GM21717 (cell line): ENCODE measurements around the gene DOCK11.
"Not testable (repeated sequence)": the region's sequence is repeated elsewhere in the genome, so short reads cannot be mapped to it uniquely, and the experiment has no call there.

Source experiments
- ATAC-seq: cut with Tn5 transposase; IDR thresholded peaks from one replicate; pipeline ENCODE4 v1.9.1; 2021; ENCODE audit warnings: mild to moderate bottlenecking, moderate library complexity; ENCODE audit not compliant: unreplicated experiment

Gene DOCK11

DNA sequence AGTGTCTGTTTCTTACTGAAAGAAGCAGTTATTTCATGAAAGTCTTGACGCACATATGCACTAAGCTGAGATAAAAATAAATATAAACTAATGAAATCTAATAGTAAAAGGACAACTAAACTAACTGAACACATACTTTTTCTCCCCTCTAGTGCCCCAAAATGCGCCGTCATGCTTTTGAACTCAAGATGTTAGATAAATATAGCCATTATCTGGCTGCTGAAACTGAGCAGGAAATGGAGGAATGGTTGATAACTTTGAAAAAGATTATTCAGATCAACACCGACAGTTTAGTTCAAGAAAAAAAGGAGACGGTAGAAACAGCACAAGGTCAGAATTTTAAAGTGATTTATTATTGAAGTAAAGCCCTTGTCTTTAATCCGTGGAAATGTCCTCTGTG lies 70.2 kb downstream of the DOCK11 start:
- no peak for ATAC-seq

DNA sequence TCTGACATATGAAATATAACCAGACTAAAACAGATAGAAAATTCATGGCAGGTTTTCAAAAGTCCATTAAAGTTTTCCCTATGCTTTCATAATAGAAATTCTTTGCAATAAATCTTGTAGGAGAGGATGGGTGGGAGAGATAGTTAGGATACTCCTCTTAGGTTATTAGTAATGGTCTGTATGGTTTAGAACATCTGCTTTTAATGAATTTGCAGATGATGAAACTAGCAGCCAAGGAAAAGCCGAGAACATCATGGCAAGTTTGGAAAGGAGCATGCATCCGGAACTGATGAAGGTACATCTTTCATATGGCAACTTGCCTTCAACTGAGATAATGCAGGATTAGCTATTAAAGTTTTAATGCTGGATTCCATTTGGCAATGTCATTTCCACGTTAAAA lies 70.7 kb downstream of the DOCK11 start:
- no peak for ATAC-seq

DNA sequence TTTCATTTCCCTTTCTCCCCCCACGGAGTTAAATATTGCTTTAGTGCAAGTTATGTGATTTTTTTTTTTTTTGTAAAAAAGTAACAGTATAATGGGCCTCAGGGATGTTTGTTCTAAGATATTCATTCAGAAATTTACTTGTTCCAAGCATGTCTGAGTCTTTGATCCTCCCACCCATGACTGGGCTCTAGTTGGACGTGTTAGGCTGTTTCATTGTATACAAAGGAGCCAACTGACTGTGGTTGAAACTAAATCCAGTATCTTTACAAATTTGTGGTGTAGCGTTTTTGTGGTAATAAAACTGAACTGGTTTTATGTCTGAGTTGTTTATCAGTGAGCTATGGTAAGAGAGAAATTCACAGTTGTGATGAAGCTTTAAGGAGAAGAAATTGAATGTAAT lies 74.1 kb downstream of the DOCK11 start:
- no peak for ATAC-seq

DNA sequence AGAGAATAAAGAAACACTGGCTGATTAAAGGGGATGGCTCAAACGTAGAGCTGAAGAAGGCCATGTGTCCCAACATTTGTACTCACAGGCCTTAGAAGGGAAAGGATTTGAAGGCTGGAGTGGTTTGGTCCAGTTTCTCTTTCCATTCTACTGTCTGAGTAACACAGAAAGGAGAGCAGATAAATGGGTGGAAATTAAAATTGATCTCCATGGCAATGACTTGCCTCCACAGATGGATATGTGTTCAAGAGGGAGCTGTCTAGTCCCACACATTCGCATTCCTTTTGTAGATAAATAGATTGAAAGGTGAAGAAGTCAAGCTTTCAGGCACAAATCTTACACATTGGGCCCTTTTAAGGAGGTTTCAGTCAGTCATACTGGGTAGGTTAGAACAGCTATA lies 74.6 kb downstream of the DOCK11 start:
- no peak for ATAC-seq

DNA sequence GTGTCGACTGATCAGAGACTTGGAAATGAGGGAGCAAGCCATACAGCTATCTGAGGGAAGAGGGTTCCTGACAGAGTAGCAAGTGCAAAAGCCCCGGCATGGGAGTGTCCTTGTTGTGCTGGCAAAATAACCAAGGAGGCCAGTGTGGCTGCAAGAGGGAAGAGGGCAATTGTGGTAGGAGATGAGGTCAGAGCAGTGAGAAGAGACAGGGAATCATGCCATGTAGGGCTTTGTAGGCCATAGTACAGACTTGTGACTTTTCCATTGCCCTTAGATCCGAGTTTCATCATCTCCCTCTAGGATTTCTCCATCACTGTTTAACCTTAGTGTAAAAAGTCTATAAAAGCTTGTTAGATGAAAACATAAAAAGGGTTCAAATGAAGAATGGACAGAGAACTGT lies 76.2 kb downstream of the DOCK11 start:
- no peak for ATAC-seq

DNA sequence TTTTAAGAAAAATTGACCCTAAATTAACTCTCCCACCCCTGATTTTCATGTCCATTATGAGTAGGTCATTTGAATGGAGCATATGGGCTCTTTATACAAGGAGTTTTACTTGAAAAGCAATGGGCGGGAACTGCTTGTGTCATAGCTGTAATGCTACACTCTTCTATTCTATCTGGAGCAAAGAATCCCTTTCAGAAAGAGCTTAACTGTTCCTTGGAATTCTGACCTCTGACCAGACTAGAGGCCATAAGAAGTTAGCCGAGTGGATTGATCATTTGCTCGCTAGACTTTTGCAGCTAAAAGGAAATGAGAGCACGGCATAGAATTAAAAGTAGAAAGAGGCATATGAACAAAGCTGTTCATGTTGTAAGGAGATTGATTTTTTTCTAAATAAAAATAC lies 79.1 kb downstream of the DOCK11 start:
- ATAC-seq = no peak

DNA sequence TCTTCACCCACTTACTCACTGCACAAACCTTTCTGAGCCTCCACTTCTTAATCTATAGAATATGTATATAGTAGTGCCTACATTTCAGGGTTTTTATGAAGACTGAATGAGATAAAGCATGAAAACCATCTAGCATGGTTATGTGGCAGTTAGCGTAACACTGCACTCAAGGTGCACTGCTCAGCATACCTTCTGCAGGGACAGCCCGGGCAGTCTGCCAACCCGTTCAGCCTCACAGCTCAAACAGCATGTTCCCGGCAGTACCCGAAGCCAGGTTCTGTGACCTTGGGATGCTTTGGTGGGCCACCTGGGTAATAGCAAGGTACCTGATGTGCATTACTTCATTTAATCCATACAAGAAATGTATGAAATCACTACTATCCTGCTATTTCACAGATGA lies 81.4 kb downstream of the DOCK11 start:
- ATAC-seq = no peak

DNA sequence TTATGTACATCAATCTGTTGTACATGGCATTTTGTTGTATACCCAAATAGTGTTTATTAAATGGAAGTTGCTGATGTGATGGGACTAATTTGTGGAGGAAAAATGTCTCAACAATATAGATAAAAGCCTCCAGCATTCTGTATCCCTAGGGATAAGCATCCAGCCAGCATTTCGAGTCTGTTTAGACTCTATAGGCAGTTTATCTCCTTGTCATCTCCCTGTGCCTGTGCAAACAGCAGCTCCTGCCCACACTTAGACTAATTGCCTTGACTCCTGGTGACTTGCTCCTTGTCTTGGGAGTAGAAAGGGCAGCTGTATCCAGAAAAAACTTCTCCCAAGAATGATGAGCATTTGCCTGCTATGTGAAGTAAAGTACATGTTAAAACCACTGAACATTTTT lies 83.8 kb downstream of the DOCK11 start:
- no peak for ATAC-seq

DNA sequence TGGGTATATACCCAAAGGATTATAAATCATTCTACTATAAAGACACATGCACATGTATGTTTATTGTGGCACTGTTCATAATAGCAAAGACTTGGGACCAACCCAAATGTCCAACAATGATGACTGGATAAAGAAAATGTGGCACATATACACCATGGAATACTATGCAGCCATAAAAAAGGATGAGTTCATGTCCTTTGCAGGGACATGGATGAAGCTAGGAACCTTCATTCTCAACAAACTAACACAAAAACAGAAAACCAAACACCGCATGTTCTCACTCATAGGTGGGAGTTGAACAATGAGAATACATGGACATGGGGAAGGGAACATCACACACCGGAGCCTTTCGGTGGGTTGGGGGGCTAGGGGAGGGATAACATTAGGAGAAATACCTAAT lies 87.3 kb downstream of the DOCK11 start:
- ATAC-seq = not testable (repeated sequence)

DNA sequence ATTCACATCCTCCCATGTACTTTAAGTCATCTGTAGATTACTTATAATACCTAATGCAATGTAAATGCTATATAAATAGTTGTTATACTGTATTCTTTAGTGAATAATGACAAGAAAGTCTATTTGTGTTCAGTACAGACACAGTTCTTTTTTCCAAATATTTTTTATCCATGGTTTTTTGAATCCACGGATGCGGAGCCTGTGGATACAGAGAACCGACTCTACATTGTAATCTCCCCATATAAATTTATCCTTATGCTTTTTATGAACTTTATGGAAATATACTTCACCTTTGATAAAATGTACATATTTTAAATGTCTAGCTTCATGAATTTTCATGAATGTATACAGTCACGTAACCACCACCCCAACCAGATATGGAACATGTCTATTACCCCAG lies 88.2 kb downstream of the DOCK11 start:
- ATAC-seq = no peak

DNA sequence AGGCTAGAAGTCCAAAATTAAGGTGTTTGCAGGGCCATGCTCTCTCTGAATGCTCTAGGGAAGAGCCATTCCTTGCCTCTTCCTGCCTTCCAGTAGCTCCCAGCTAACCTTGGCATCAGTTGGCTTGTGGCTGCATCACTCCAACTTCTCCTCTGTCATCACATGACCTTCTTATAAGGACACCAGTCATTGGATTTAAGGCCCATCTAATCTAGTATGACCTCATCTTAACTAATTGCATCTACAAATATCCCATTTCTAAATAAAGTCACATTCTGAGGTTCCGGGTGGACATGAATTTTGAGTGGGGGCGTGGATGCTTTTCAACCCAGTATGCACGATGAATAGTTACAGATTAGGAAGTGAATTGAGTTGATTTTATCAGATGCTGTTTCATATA lies 89.7 kb downstream of the DOCK11 start:
- ATAC-seq = no peak

DNA sequence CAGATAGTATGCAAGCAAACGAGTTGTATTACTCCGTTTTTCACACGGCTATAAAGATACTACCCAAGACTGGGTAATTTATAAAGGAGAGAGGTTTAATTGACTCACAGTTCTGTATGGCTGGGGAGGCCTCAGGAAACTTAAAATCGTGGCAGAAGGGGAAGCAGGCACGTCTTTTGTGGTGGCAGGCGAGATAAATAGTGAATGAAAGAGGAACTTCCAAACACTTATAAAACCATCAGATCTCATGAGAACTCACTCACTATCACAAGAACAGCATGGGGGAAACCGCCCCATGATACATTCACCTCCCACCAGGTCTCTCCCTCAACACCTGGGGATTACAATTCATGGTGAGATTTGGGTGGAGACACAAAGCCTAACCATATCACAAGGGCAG lies 90.6 kb downstream of the DOCK11 start:
- not testable (repeated sequence) for ATAC-seq

DNA sequence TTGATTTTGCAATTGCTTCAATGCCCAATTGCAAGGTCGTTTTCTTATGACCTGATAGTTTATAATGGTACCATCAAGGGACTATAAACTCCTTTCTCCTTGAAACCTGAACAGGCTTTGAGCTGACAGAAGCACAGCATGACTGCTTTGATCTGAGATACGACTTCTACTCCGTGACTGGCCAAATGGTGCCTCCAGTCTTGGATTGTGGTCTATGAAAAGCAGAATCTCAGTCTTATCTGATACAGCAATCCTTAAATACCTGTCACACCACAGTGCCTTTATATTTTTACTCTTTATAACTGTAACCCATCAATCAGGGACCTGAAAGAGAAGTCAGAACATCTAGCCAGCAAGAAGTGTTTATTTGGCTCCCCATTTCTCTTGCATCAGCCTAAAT lies 93.1 kb downstream of the DOCK11 start:
- ATAC-seq = no peak

DNA sequence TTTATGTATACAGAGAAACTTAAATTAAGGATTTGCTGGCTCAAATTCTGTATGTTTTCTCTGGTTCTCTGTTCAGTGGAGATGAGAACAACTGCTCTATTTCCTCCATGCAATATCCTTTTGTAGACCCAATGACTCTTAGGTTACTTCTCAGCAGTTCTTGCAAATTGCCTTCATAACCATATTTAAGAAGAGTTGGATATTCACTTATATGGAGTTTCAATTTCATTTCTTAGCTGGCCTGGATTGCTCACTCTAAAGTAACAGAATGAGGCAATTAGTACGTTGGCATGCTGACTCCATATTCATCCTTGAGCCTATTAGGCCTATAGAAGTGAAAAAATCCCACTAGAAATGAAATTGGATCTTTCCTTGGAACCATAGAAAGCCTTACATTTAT lies 93.6 kb downstream of the DOCK11 start:
- no peak for ATAC-seq

DNA sequence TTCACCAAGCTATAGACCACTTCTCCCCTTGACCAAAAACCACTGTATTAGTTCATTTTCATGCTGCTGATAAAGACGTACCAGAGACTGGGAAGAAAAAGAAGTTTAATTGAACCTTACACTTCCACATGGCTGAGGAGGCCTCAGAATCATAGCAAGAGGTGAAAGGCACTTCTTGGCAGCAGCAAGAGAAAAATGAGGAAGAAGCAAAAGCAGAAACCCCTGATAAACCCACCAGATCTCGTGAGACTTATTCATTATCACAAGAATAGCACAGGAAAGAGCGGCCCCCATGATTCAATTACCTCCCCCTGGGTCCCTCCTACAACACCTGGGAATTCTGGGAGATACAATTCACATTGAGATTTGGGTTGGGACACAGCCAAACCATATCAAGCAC lies 97.8 kb downstream of the DOCK11 start:
- no peak for ATAC-seq

DNA sequence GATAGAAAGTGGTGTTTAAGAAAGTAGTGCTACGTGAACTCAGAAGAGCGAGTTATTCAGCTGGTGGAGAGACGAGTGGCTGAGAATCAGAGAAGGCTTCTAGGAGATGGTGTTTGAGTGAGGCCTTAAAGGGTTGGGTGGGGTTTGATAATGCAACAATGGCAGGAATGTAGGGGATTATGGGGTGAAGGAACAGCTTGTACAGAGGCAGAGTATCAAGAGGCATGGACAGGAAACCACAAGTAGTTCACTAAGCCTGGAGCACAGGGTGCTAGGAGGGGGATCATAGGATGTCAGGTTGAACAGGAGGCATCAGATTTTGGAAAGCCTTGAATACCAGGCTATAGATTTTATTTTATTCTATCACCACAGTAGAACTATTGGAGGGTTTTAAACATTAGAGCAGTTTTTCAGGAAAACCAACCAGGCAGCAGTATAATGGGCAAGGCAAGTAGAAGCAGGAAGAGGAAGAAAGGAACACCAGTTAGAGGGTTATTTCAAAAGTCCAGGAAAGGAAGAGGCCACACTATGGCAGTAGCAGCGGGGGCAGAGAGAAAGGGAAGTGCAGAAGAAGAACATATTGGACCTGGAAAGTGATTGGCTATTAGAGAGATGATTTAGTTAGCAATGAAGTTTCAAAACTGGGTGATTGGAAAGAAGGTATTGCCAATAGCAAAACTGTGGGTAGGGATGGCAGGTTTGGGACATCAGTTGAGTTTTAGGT lies 99.2 kb downstream of the DOCK11 start:
- no peak for ATAC-seq

DNA sequence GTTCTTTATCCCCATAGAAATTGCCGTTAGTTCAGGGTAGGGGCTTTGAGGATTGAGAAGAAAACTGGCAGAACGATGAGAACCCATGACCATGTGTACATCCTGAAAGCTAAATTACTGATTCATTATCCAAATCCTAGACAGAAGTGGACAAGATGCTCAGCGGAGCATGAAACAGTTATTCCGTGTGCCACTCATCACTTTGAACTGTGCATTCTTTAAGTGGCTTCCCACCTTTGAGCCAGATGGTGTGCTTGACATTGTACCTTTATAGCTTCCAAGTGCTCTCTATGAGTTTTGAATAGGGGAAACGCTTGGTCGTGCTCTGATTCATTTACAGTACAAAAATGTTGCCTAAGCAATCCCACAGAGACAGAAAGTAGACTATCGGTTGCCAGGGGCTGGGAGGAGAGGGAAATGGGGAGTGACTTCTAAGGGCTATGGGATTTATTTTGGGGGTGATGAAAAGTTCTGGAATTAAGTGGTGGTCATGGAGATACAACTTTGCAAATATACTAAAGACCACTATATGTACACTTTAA lies 100.0 kb downstream of the DOCK11 start:
- ATAC-seq = no peak

DNA sequence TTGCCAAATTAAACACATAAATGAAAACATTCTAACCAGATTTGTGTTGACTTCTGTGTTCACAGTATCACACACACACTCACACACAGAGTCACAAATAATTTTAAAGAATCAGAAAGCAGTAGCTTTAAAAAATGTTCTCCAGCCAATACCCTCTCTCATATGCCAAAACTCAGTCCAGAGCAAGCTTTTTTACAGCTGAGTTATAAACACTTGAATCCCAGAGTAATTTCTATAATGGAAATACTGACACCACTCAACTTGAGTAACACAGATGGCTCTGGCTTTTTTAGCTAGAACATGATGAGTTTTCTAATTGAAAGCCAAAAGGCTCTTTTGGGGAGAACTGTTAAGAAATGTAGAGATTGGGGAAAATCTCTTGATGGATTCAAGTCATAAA lies 100.8 kb downstream of the DOCK11 start:
- no peak for ATAC-seq

DNA sequence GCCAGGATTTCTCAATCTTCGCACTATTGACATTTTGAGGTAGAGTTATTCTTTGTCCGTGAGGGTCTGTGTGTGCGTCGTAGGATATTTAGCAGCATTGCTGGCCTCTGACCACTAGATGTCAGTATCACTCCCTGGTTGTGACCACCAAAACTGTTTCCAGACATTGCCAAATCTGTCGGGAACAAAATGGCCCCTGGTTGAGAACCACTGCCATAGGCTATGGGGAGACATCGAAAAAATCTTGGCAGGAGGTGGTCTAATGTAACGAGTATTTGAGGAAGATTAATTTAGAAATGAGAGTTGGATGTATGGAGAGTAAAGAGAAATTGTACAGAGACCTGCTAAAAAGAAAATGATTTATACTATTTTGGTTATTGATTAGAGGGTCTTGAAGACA lies 108.4 kb downstream of the DOCK11 start:
- ATAC-seq = no peak

DNA sequence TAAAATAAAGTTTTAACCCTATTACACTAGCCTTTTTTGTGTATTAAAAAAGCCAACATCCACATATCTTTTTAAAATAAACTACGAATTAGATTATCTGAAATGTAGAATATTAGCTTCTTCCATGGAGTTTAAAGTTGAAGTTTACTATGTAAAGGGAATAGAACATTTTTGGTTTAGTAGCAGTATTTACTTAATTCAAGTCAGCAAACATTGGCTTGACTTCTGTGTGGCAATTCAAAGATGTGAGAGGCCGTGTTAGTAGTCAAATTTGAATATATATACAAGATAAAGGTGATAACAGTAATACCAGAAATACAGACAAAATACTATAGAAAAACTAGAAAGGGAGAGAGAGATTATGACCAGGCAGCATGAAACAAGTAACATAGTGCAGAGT lies 116.7 kb downstream of the DOCK11 start:
- ATAC-seq = no peak

DNA sequence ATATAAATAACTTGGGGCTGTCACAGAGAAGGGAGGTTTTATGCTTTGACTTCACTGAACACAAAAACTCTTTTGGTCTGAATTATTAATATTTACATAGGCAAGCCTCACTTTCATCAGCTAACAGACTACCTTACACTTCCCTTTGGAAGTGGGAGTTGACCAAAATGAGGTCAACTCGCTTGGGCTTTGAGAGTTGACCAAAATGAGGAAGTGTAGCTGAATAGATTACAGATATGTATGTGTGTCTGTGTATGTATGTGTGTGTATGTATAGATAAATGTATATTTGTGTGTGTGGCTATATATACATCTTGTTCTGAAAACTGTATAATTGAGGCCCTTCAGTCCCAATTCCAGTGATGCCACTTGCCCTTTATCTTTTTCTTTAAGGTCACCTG lies 118.5 kb downstream of the DOCK11 start:
- ATAC-seq = no peak

DNA sequence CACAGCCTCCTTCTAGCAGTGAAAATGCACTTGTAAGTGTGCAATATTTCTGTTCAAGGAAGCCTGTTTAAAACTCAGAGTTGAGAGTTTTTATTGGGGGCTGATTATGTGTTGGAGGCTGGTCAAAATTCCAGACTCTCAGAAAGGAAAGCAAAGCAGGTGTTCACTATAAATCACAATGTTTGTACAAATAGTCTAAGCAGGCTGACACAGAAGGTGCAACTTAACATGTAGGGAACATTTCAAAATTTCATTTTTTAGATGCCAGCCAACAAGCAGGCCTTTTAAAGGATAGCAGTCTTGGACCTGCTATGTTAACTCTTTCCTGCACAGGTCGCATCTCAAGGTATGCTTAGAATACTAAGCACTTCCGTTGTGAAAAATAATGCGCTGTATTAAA lies 119.5 kb downstream of the DOCK11 start:
- ATAC-seq = no peak

DNA sequence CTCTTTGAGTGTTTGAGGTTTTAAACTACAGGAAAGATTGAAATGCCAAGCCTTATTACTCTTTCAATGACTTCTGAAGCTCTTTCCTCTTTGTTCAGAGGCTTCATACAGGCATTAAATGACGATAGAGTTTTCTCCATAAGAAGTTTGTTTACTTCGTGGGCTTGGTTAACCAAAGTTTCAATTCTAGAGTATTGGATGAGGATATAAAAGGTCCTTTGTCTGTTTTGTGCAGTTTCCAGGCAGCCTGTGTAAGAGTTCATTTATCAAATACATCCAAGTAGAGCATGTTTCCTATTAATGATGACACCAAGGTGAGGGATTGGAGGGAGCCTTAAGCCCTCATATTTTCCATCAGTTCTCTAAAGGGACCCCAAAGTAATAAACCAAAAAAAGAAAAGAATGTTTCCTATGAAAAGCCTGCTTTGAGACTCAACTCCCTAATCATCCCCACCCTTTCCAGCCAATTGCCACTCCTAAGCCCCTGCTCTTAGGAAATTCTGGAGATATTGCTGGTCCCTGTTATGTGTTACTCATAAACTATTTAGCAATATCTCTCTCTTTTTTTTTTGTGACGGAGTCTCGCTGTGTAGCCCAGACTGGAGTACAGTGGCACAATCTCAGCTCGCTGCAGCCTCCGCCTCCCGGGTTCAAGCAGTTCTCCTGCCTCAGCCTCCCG lies 125.6 kb downstream of the DOCK11 start:
- no peak for ATAC-seq
